DND-41 (cell line): Measurements from ENCODE around the gene PDE8A.

Experiments
- ATAC-seq: fragments of 200-7000 bp; cut with Tn5 transposase; 3 replicates; pipeline ENCODE4 v1.9.1; 2021; ENCODE audit warnings: low read depth; ENCODE audit not compliant: insufficient read depth
- DNase-seq: peaks from one replicate; pipeline ENCODE4 v3.0.0-alpha.2; 2020
- H2AFZ ChIP-seq: 2 replicates; pipeline ENCODE4 v1.6.0; 2012; ENCODE audit warnings: low read depth, low read length
- H3K27ac ChIP-seq: 2 replicates; pipeline ENCODE4 v1.5.1; 2012; ENCODE audit warnings: low read length, inconsistent platforms
- H3K27me3 ChIP-seq: fragments of 200-600 bp; sonication (generic); 2 replicates; pipeline ENCODE4 v1.6.0; 2012; ENCODE audit warnings: low read length, mild to moderate bottlenecking, inconsistent platforms; ENCODE audit not compliant: insufficient read depth, poor library complexity
- H3K36me3 ChIP-seq: 2 replicates; pipeline ENCODE4 v1.5.1; 2012; ENCODE audit warnings: low read length, inconsistent platforms; ENCODE audit not compliant: insufficient read depth
- H3K4me1 ChIP-seq: 2 replicates; pipeline ENCODE4 v1.5.1; 2012; ENCODE audit warnings: mild to moderate bottlenecking, low read length; ENCODE audit not compliant: insufficient read depth
- H3K4me2 ChIP-seq: 2 replicates; pipeline ENCODE4 v1.6.0; 2012; ENCODE audit warnings: mild to moderate bottlenecking, moderate library complexity, low read length, inconsistent platforms; ENCODE audit not compliant: insufficient read depth
- H3K4me3 ChIP-seq, 2 experiments: fragments of 200-600 bp in 1 of 2; shearing (Covaris generic) in 1 of 2; 2 replicates each; pipeline ENCODE4 v1.5.1; 2012 to 2016; ENCODE audit warnings: inconsistent platforms in 2 of 2, low read length in 2 of 2, mild to moderate bottlenecking in 2 of 2, low read depth in 1 of 2, moderate library complexity in 1 of 2
- H3K79me2 ChIP-seq: 2 replicates; pipeline ENCODE4 v1.6.0; 2012; ENCODE audit warnings: low read length, inconsistent platforms; ENCODE audit not compliant: insufficient read depth
- H3K9ac ChIP-seq: 2 replicates; pipeline ENCODE4 v1.6.0; 2012; ENCODE audit warnings: low read depth, mild to moderate bottlenecking, inconsistent platforms, low read length, moderate library complexity
- H3K9me3 ChIP-seq: 2 replicates; pipeline ENCODE4 v1.5.1; 2012; ENCODE audit warnings: low read length, moderate library complexity, mild to moderate bottlenecking, inconsistent platforms; ENCODE audit not compliant: insufficient read depth, severe bottlenecking
- H4K20me1 ChIP-seq: 2 replicates; pipeline ENCODE4 v1.6.0; 2012; ENCODE audit warnings: low read length; ENCODE audit not compliant: insufficient read depth
- EZH2 ChIP-seq: IDR thresholded peaks from 3 replicates; pipeline ENCODE4 v1.6.1; 2012; ENCODE audit warnings: borderline replicate concordance, low read depth, mild to moderate bottlenecking, moderate library complexity, low read length, inconsistent platforms; ENCODE audit not compliant: severe bottlenecking
- TF ChIP-seq, protein P1 (sequence below): IDR thresholded peaks from 2 replicates; pipeline ENCODE4 v1.5.1; 2012; ENCODE audit warnings: borderline replicate concordance, low read length, moderate library complexity, mild to moderate bottlenecking; ENCODE audit not compliant: poor library complexity, severe bottlenecking; ENCODE audit errors: extremely low read depth

The PDE8A gene

DNA sequence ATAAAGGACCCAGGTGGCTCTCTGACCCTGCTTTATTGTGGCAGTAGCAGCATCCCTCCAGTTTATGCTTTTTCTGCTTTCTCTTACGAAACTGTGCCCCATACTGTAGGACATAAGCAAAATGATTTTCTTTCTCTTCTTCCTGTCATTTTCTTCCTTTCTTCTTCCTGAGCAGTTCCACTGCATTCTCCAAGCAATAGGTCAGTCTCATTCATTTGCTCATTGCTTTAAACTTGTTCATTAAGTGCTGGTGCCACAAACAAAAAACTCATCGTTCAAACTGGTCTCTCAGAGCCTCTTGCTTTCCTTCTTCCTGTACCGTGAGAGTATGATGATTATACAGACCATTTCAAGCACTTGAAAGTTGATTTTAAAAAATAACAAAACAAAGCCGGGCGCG lies 66.8 kb downstream of the PDE8A start:
- H2AFZ ChIP-seq, result no peak overlapping the region
- H3K9me3 ChIP-seq, result no peaks in the 10 kb centered on the region
- ATAC-seq (no peak), DNase-seq (no peak)
- H3K27me3 ChIP-seq, result no peaks in the 10 kb centered on the region
- no peaks in the 10 kb centered on the region for H3K36me3 ChIP-seq
- TF ChIP-seq EZH2, result no peak
- TF ChIP-seq, protein P1, sequence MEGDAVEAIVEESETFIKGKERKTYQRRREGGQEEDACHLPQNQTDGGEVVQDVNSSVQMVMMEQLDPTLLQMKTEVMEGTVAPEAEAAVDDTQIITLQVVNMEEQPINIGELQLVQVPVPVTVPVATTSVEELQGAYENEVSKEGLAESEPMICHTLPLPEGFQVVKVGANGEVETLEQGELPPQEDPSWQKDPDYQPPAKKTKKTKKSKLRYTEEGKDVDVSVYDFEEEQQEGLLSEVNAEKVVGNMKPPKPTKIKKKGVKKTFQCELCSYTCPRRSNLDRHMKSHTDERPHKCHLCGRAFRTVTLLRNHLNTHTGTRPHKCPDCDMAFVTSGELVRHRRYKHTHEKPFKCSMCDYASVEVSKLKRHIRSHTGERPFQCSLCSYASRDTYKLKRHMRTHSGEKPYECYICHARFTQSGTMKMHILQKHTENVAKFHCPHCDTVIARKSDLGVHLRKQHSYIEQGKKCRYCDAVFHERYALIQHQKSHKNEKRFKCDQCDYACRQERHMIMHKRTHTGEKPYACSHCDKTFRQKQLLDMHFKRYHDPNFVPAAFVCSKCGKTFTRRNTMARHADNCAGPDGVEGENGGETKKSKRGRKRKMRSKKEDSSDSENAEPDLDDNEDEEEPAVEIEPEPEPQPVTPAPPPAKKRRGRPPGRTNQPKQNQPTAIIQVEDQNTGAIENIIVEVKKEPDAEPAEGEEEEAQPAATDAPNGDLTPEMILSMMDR, result no peak
- no peaks in the 10 kb centered on the region for H3K4me1 ChIP-seq
- no peak overlapping the region for H3K4me3 ChIP-seq
- no peaks in the 10 kb centered on the region for H3K79me2 ChIP-seq
- no peak overlapping the region for H3K4me2 ChIP-seq
- no peak overlapping the region for H3K27ac ChIP-seq
- H4K20me1 ChIP-seq, result peaks cover 4% of the 10 kb centered on the region; the same call in 1 of the 2 replicates
- no peak overlapping the region for H3K9ac ChIP-seq

DNA sequence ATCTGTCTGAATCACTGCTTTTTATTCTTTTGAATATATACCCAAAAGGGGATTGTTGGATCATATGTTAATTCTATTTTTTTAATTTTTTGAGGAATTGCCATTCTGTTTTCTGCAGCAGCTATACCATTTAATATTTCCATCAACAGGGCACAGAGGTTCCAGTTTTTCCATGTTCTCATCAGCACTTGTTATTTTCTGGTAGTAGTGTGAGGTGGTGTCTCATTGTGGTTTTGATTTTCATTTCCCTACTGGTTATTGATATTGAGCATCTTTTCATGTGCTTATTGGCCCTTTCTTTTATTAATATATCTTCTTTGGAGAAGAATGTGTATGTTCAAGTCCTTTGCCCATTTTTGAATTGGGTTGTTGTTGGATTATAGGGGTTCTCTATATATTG lies 68.1 kb downstream of the PDE8A start:
- no peak overlapping the region for H3K4me2 ChIP-seq
- no peaks in the 10 kb centered on the region for H3K4me1 ChIP-seq
- no peak overlapping the region for H3K9ac ChIP-seq
- no peaks in the 10 kb centered on the region for H3K9me3 ChIP-seq
- no peak overlapping the region for H2AFZ ChIP-seq
- no peaks in the 10 kb centered on the region for H3K79me2 ChIP-seq
- DNase-seq (no peak), ATAC-seq (no peak)
- no peak overlapping the region for H3K27ac ChIP-seq
- no peaks in the 10 kb centered on the region for H3K36me3 ChIP-seq
- H4K20me1 ChIP-seq, result peaks cover 3% of the 10 kb centered on the region; the same call in 1 of the 2 replicates
- H3K27me3 ChIP-seq, result no peaks in the 10 kb centered on the region
- TF ChIP-seq EZH2, result no peak
- TF ChIP-seq, protein P1, result no peak
- H3K4me3 ChIP-seq, result no peak overlapping the region

DNA sequence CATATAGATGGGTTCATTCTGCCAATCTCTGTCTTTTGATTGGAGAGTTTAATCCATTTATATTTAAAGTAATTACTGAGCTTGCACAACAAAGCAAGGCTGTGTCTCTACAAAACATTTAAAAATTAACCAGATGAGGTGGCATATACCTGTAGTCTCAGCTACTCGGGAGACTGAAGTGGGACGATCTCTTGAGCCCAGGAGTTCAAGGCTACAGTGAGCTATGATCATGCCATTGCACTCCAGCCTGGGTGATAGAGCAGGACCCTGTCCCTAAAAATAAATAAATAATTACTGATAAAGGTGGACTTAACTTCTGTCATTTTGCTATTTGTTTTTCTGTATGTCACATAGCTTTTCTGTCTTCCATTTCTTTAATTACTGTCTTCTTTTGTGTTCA lies 78.1 kb downstream of the PDE8A start:
- ATAC-seq (no peak), DNase-seq (no peak)
- no peak overlapping the region for H3K27ac ChIP-seq
- H3K4me1 ChIP-seq, result no peaks in the 10 kb centered on the region
- no peaks in the 10 kb centered on the region for H3K27me3 ChIP-seq
- no peaks in the 10 kb centered on the region for H3K9me3 ChIP-seq
- H3K4me2 ChIP-seq, result no peak overlapping the region
- TF ChIP-seq, protein P1, result no peak
- TF ChIP-seq EZH2, result no peak
- H2AFZ ChIP-seq, result no peak overlapping the region
- no peaks in the 10 kb centered on the region for H3K36me3 ChIP-seq
- no peaks in the 10 kb centered on the region for H4K20me1 ChIP-seq
- no peaks in the 10 kb centered on the region for H3K79me2 ChIP-seq
- no peak overlapping the region for H3K9ac ChIP-seq
- no peak overlapping the region for H3K4me3 ChIP-seq

DNA sequence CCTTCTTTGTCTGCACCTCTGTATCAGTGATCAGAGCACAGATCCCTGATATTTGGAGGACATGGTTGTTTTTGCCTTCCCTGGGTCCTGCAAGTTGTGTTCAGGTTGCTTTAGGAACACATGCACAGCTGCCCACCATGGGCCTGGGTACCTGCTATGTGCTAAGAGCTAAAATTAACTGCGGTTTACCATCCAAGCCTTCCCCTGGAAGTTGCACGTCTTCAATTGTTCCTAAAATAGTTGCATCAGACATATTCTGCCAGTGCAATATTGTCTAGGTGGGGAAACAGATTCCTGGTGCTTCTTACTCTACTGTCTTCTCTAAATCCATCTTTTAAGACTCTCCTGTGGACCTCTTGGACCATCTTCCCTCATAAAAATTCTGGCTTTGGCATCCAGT lies 80.9 kb downstream of the PDE8A start:
- no peak overlapping the region for H2AFZ ChIP-seq
- ATAC-seq, result no peak
- no peaks in the 10 kb centered on the region for H3K4me1 ChIP-seq
- no peak overlapping the region for H3K27ac ChIP-seq
- no peaks in the 10 kb centered on the region for H3K36me3 ChIP-seq
- no peaks in the 10 kb centered on the region for H3K27me3 ChIP-seq
- H3K4me3 ChIP-seq, result no peak overlapping the region
- H3K79me2 ChIP-seq, result no peaks in the 10 kb centered on the region
- H3K9me3 ChIP-seq, result no peaks in the 10 kb centered on the region
- no peak overlapping the region for H3K9ac ChIP-seq
- no peaks in the 10 kb centered on the region for H4K20me1 ChIP-seq
- DNase-seq, result no peak
- TF ChIP-seq, protein P1, result no peak
- TF ChIP-seq EZH2, result no peak
- H3K4me2 ChIP-seq, result no peak overlapping the region
